ENCODE results near the gene TMEM245.

DNA sequence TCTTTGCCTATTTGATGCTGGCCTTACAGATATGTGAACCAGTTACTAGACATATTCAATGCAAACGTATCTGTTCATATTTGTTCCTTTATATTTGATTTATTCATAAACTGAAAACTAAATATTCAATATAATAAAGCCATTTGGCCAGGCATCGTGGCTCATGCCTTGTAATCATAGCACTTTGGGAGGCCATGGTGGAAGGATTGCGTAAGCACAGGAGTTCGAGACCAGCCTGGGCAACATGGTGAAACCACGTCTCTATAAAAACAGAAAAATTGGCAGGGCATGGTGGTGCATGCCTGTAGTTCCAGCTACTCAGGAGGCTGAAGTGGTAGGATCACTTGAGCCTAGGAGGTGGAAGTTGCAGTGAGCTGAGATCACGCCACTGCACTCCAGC lies 57.2 kb downstream of the TMEM245 start:
- TF ChIP-seq POLR2A (IDR thresholded peaks at IDR 0.05; ENCODE audit: low read depth, low read length) (no peak), POLR2AphosphoS5 (IDR thresholded peaks at IDR 0.05; ENCODE audit: low read depth, low read length) (no peak)
